H9 (cell line): Measurements from ENCODE around the gene UNC119. TPM values are rescaled to one million over a fixed set of nuclear protein-coding genes. Genes with fewer than 3 reads are reported as not detected.

ENCODE experiments used
- DNase-seq: peaks from one replicate; pipeline ENCODE4 v3.0.0-alpha.2; 2017
- H2AFZ ChIP-seq: one replicate; pipeline ENCODE4 v1.6.1; 2013; ENCODE audit warnings: mild to moderate bottlenecking, low read length, control low read depth, moderate library complexity
- H2AK5ac ChIP-seq: 2 replicates; pipeline ENCODE4 v1.6.1; 2013; ENCODE audit warnings: low read length, control low read depth, mixed read lengths; ENCODE audit not compliant: insufficient read length
- H2BK120ac ChIP-seq: one replicate; pipeline ENCODE4 v1.6.1; 2013; ENCODE audit warnings: low read depth, mild to moderate bottlenecking, low read length, control low read depth, inconsistent platforms; ENCODE audit not compliant: poor library complexity, severe bottlenecking
- H2BK12ac ChIP-seq: 2 replicates; pipeline ENCODE4 v1.6.1; 2013; ENCODE audit warnings: low read length, control low read depth, mixed read lengths, low read depth; ENCODE audit not compliant: insufficient read length
- H2BK15ac ChIP-seq: 2 replicates; pipeline ENCODE4 v1.6.1; 2013; ENCODE audit warnings: low read depth, low read length, control low read depth
- H2BK20ac ChIP-seq: one replicate; pipeline ENCODE4 v1.6.1; 2013; ENCODE audit warnings: low read depth, mild to moderate bottlenecking, low read length, control low read depth, inconsistent platforms; ENCODE audit not compliant: poor library complexity, severe bottlenecking
- H2BK5ac ChIP-seq: 2 replicates; pipeline ENCODE4 v1.6.1; 2013; ENCODE audit warnings: low read length, control low read depth, mixed read lengths; ENCODE audit not compliant: insufficient read length
- H3K14ac ChIP-seq: 2 replicates; pipeline ENCODE4 v1.6.1; 2013; ENCODE audit warnings: low read length, control low read depth; ENCODE audit not compliant: insufficient read depth
- H3K18ac ChIP-seq: 2 replicates; pipeline ENCODE4 v1.6.1; 2013; ENCODE audit warnings: low read depth, mild to moderate bottlenecking, mixed read lengths, low read length, control low read depth; ENCODE audit not compliant: insufficient read length
- H3K23ac ChIP-seq: 2 replicates; pipeline ENCODE4 v1.6.1; 2013; ENCODE audit warnings: low read length, control low read depth, mixed read lengths, low read depth; ENCODE audit not compliant: insufficient read length
- H3K23me2 ChIP-seq: 2 replicates; pipeline ENCODE4 v1.6.1; 2013; ENCODE audit warnings: low read depth, mild to moderate bottlenecking, mixed read lengths, low read length, control low read depth; ENCODE audit not compliant: insufficient read length, poor library complexity, severe bottlenecking
- H3K27ac ChIP-seq: 2 replicates; pipeline ENCODE4 v1.5.1; 2013; ENCODE audit warnings: low read length, control low read depth, mixed read lengths, low read depth; ENCODE audit not compliant: insufficient read length
- H3K27me3 ChIP-seq: 2 replicates; pipeline ENCODE4 v1.6.1; 2013; ENCODE audit warnings: low read length, control low read depth, inconsistent platforms; ENCODE audit not compliant: insufficient read depth
- H3K4ac ChIP-seq: 2 replicates; pipeline ENCODE4 v1.6.1; 2013; ENCODE audit warnings: low read depth, mild to moderate bottlenecking, control low read depth, inconsistent platforms, low read length, moderate library complexity
- H3K4me1 ChIP-seq: 2 replicates; pipeline ENCODE4 v1.6.1; 2013; ENCODE audit warnings: low read length, control low read depth, inconsistent platforms; ENCODE audit not compliant: insufficient read depth
- H3K4me2 ChIP-seq: 2 replicates; pipeline ENCODE4 v1.6.1; 2013; ENCODE audit warnings: low read length, control low read depth, mixed read lengths; ENCODE audit not compliant: insufficient read length, insufficient read depth
- H3K56ac ChIP-seq: 2 replicates; pipeline ENCODE4 v1.6.1; 2013; ENCODE audit warnings: low read depth, mild to moderate bottlenecking, mixed read lengths, low read length, control low read depth; ENCODE audit not compliant: insufficient read length
- H3K79me1 ChIP-seq: 2 replicates; pipeline ENCODE4 v1.6.1; 2013; ENCODE audit warnings: low read depth, mild to moderate bottlenecking, moderate library complexity, low read length, control low read depth, inconsistent platforms; ENCODE audit not compliant: insufficient read depth, poor library complexity, severe bottlenecking
- H3K79me2 ChIP-seq: 2 replicates; pipeline ENCODE4 v1.6.1; 2013; ENCODE audit warnings: low read length, control low read depth, inconsistent platforms; ENCODE audit not compliant: insufficient read depth
- H3K9ac ChIP-seq: 2 replicates; pipeline ENCODE4 v1.6.1; 2013; ENCODE audit warnings: low read length, control low read depth, mixed read lengths; ENCODE audit not compliant: insufficient read length; ENCODE audit errors: extremely low read depth
- H3K9me3 ChIP-seq: one replicate; pipeline ENCODE4 v1.6.1; 2013; ENCODE audit warnings: low read depth, low read length, inconsistent platforms; ENCODE audit not compliant: control insufficient read depth
- H3T11ph ChIP-seq: one replicate; pipeline ENCODE4 v1.6.1; 2013; ENCODE audit warnings: mild to moderate bottlenecking, low read length, control low read depth, inconsistent platforms
- H4K20me1 ChIP-seq: one replicate; pipeline ENCODE4 v1.6.1; 2013; ENCODE audit not compliant: control insufficient read depth, insufficient read length, insufficient read depth
- H4K5ac ChIP-seq: 2 replicates; pipeline ENCODE4 v1.6.1; 2013; ENCODE audit warnings: low read depth, mild to moderate bottlenecking, mixed read lengths, low read length, control low read depth; ENCODE audit not compliant: insufficient read length
- H4K8ac ChIP-seq: replicated peaks from 2 replicates; pipeline ENCODE4 v1.6.1; 2013; ENCODE audit warnings: low read length, control low read depth, mixed read lengths, low read depth; ENCODE audit not compliant: insufficient read length
- H4K91ac ChIP-seq: 2 replicates; pipeline ENCODE4 v1.6.1; 2013; ENCODE audit warnings: low read depth, mild to moderate bottlenecking, moderate library complexity, mixed read lengths, low read length, control low read depth; ENCODE audit not compliant: insufficient read length
- H3K27ac Mint-ChIP-seq, 3 experiments: 2 replicates in 2 of 3; 3 replicates in 1 of 3; pipeline ENCODE4 v1.8.0; 2020 to 2021; ENCODE audit warnings: mixed read lengths in 3 of 3, mild to moderate bottlenecking in 1 of 3, moderate library complexity in 1 of 3
- H3K27me3 Mint-ChIP-seq: 2 replicates; pipeline ENCODE4 v1.8.0; 2021; ENCODE audit warnings: low read depth, mild to moderate bottlenecking, moderate library complexity, mixed read lengths
- H3K36me3 Mint-ChIP-seq, 3 experiments: 2 replicates in 2 of 3; 3 replicates in 1 of 3; pipeline ENCODE4 v1.8.0; 2020 to 2021; ENCODE audit warnings: low read depth in 3 of 3, mixed read lengths in 3 of 3; ENCODE audit not compliant: insufficient read depth in 1 of 3
- H3K4me1 Mint-ChIP-seq, 2 experiments: 2 replicates each; pipeline ENCODE4 v1.8.0; 2020; ENCODE audit warnings: mixed read lengths in 2 of 2
- H3K4me3 Mint-ChIP-seq, 2 experiments: 2 replicates in 1 of 2; 3 replicates in 1 of 2; pipeline ENCODE4 v1.8.0; 2020 to 2021; ENCODE audit warnings: mild to moderate bottlenecking in 2 of 2, mixed read lengths in 2 of 2, moderate library complexity in 1 of 2
- H3K9me3 Mint-ChIP-seq, 2 experiments: 2 replicates in 1 of 2; 3 replicates in 1 of 2; pipeline ENCODE4 v1.8.0; 2020; ENCODE audit warnings: mild to moderate bottlenecking in 2 of 2, mixed read lengths in 2 of 2, moderate library complexity in 1 of 2
- WGBS: extraction: QIAGEN DNeasy Blood & Tissue Kit; methylation state at CpG from one replicate; pipeline ENCODE4 v1.1.7; 2013; ENCODE audit warnings: missing lambda C conversion rate, low lambda C conversion rate, mixed read lengths; ENCODE audit not compliant: insufficient read length; ENCODE audit errors: extremely low coverage; 5-methylcytosine and 5-hydroxymethylcytosine counted together
- total RNA-seq: library from RNA; stranded (reverse); gene quantifications from 2 replicates; pipeline ENCODE4 v1.2.1, GENCODE V29; 2021
- TF ChIP-seq, protein P1 (sequence below): fragments of 200-600 bp; sonication (generic); conservative IDR thresholded peaks from 3 replicates; pipeline ENCODE4 v1.8.0; 2021; ENCODE audit warnings: antibody characterized with exemption, mild to moderate bottlenecking

UNC119 gene
- total RNA-seq, 1 experiment from 2014 or later, result 36.9 TPM

DNA sequence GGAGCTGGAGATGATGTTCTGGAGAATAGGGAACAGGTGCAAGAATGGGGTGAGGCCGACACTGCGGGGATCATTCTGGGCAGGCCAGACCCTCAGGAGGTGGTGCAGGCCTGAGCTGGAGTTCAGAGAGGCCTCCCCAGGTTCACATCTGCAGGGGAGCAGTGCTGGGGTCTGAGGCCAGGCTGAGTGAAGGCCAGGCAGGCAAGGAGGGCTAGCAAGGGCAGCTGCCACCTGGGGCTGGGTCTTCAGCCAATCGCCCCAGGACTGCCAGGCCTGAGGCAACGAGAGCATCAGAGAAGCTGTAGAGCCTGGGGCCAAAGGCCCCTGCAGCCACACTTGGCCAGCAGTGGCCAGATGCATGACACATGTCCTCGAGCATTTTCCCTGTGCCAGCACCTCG is 31.7 kb downstream of the UNC119 start:
- Histone ChIP-seq H3K79me1 (no peaks in the 10 kb centered on the region), H2BK12ac (no peak overlapping the region), H2AFZ (no peak overlapping the region), H4K5ac (no peak overlapping the region), H3K9me3 (no peaks in the 10 kb centered on the region), H3K14ac (no peak overlapping the region), H3K4me2 (no peak overlapping the region), H3K27ac (no peak overlapping the region), H3K4ac (no peak overlapping the region), H4K20me1 (no peaks in the 10 kb centered on the region), H3K9ac (no peak overlapping the region), H3K18ac (no peak overlapping the region), H3K27me3 (no peaks in the 10 kb centered on the region), H2BK20ac (no peak overlapping the region), H4K8ac (no peak overlapping the region), H4K91ac (no peak overlapping the region), H3K23me2 (no peaks in the 10 kb centered on the region), H3K4me1 (no peaks in the 10 kb centered on the region), H3T11ph (no peak overlapping the region), H3K56ac (no peak overlapping the region), H3K23ac (no peak overlapping the region), H2BK5ac (no peak overlapping the region), H2BK120ac (no peak overlapping the region), H3K79me2 (no peaks in the 10 kb centered on the region), H2AK5ac (no peak overlapping the region), H2BK15ac (no peak overlapping the region)
- no CpG with 5 or more reads among the region's 6 CpGs for WGBS
- TF ChIP-seq, protein P1, sequence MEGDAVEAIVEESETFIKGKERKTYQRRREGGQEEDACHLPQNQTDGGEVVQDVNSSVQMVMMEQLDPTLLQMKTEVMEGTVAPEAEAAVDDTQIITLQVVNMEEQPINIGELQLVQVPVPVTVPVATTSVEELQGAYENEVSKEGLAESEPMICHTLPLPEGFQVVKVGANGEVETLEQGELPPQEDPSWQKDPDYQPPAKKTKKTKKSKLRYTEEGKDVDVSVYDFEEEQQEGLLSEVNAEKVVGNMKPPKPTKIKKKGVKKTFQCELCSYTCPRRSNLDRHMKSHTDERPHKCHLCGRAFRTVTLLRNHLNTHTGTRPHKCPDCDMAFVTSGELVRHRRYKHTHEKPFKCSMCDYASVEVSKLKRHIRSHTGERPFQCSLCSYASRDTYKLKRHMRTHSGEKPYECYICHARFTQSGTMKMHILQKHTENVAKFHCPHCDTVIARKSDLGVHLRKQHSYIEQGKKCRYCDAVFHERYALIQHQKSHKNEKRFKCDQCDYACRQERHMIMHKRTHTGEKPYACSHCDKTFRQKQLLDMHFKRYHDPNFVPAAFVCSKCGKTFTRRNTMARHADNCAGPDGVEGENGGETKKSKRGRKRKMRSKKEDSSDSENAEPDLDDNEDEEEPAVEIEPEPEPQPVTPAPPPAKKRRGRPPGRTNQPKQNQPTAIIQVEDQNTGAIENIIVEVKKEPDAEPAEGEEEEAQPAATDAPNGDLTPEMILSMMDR, result no peak
- Mint-ChIP-seq H3K4me3 (peak overlapping the region in 1 of 2 experiments; percentile 38; a peak in 1 of 5 replicates), H3K9me3 (peaks cover 2 to 5% of the 10 kb centered on the region in 2 experiments; a peak in 2 of 5 replicates), H3K27me3 (peaks cover 9% of the 10 kb centered on the region), H3K4me1 (peaks cover 5 to 17% of the 10 kb centered on the region in 2 experiments), H3K27ac (no peak overlapping the region), H3K36me3 (no peaks in the 10 kb centered on the region)
- no peak for DNase-seq
